GM18907 (cell line): ENCODE results near the gene CRACDL.

Source experiments
- ATAC-seq: cut with Tn5 transposase; IDR thresholded peaks from one replicate; pipeline ENCODE4 v1.9.1; 2021; ENCODE audit warnings: mild to moderate bottlenecking, moderate library complexity; ENCODE audit not compliant: unreplicated experiment

CRACDL gene

GRCh38 chr2:98866033-98866432 lies 70.0 kb downstream of the CRACDL start:
- no peak for ATAC-seq

GRCh38 chr2:98861601-98862000 lies 74.4 kb downstream of the CRACDL start:
- ATAC-seq, result no peak

- no peak for ATAC-seq
Measured at GRCh38 chr2:98859323-98859722, 76.7 kb downstream of the CRACDL start.

GRCh38 chr2:98857001-98857400 lies 79.0 kb downstream of the CRACDL start:
- no peak for ATAC-seq

- ATAC-seq, result no peak
Measured at GRCh38 chr2:98854682-98855081, 81.3 kb downstream of the CRACDL start.

GRCh38 chr2:98852932-98853331 lies 83.1 kb downstream of the CRACDL start:
- no peak for ATAC-seq

- ATAC-seq, result no peak
Measured at GRCh38 chr2:98850074-98850473, 86.0 kb downstream of the CRACDL start.

- no peak for ATAC-seq
Measured at GRCh38 chr2:98849113-98849512, 86.9 kb downstream of the CRACDL start.

GRCh38 chr2:98847853-98848252 lies 88.2 kb downstream of the CRACDL start:
- no peak for ATAC-seq

- no peak for ATAC-seq
Measured at GRCh38 chr2:98846041-98846440, 90.0 kb downstream of the CRACDL start.

- ATAC-seq, result no peak
Measured at GRCh38 chr2:98842136-98842535, 93.9 kb downstream of the CRACDL start.

- ATAC-seq, result no peak
Measured at GRCh38 chr2:98839292-98839691, 96.7 kb downstream of the CRACDL start.

- peak; percentile 38 for ATAC-seq
Measured at GRCh38 chr2:98835831-98836385, 100.1 kb downstream of the CRACDL start.

GRCh38 chr2:98833917-98834263 lies 102.1 kb downstream of the CRACDL start:
- no peak for ATAC-seq

- no peak for ATAC-seq
Measured at GRCh38 chr2:98833172-98833916, 102.7 kb downstream of the CRACDL start.

- ATAC-seq, result no peak
Measured at GRCh38 chr2:98832172-98832571, 103.9 kb downstream of the CRACDL start.

GRCh38 chr2:98830571-98831145 lies 105.4 kb downstream of the CRACDL start:
- no peak for ATAC-seq

- no peak for ATAC-seq
Measured at GRCh38 chr2:98829581-98830270, 106.3 kb downstream of the CRACDL start.

GRCh38 chr2:98828793-98829371 lies 107.1 kb downstream of the CRACDL start:
- ATAC-seq, result no peak

- ATAC-seq, result no peak
Measured at GRCh38 chr2:98828369-98828744, 107.7 kb downstream of the CRACDL start.

GRCh38 chr2:98827625-98828368 lies 108.2 kb downstream of the CRACDL start:
- ATAC-seq, result no peak
